Uterus (tissue), 4 donors: ENCODE results near the gene USP53. TPM values are rescaled to one million over a fixed set of nuclear protein-coding genes. Genes with fewer than 3 reads are reported as not detected.
A peak's percentile ranks its signal among the peaks of the same experiment; 100 is the strongest.

Experiments used
- DNase-seq, 2 donors: peaks; one replicate each; pipeline ENCODE4 v3.0.0-alpha.2; 2019 to 2020
- H3K27ac ChIP-seq, 2 donors: fragments of 200-600 bp; sonication (generic); 1 replicate in 1 of 2; 2 replicates in 1 of 2; pipeline ENCODE4 v1.5.1; 2016 to 2018
- H3K27me3 ChIP-seq, 2 donors: fragments of 200-600 bp; sonication (generic); one replicate each; pipeline ENCODE4 v1.5.1; 2018 to 2019; ENCODE audit warnings: control low read depth in 1 of 2
- H3K36me3 ChIP-seq, 2 donors: fragments of 200-600 bp; sonication (generic); one replicate each; pipeline ENCODE4 v1.5.1; 2019; ENCODE audit warnings: control low read depth in 1 of 2
- H3K4me1 ChIP-seq, 2 donors: fragments of 200-600 bp; sonication (generic); one replicate each; pipeline ENCODE4 v1.5.1; 2018 to 2019; ENCODE audit warnings: control low read depth in 1 of 2
- H3K4me3 ChIP-seq, 2 donors: fragments of 200-600 bp; sonication (generic); 1 replicate in 1 of 2; 2 replicates in 1 of 2; pipeline ENCODE4 v1.5.1; 2018 to 2019; ENCODE audit warnings: mild to moderate bottlenecking in 1 of 2
- H3K9me3 ChIP-seq, 2 donors: fragments of 200-600 bp; sonication (generic); one replicate each; pipeline ENCODE4 v1.5.1; 2019; ENCODE audit warnings: control low read depth in 1 of 2
- CTCF ChIP-seq, 4 experiments: fragments of 200-600 bp in 2 of 4; fragments of 450-650 bp in 2 of 4; sonication (generic) in 2 of 4; IDR thresholded peaks; one replicate each; pipeline ENCODE4 v1.5.1; 2016 to 2019; ENCODE audit warnings: antibody characterized with exemption in 4 of 4, mild to moderate bottlenecking in 2 of 4, moderate library complexity in 1 of 4
- POLR2A ChIP-seq, 2 donors: fragments of 450-650 bp; IDR thresholded peaks; one replicate each; pipeline ENCODE4 v1.6.1; 2016; ENCODE audit warnings: antibody characterized with exemption in 2 of 2, mild to moderate bottlenecking in 1 of 2, moderate library complexity in 1 of 2
- intact Hi-C: fragments of 100-400 bp; cut with DNase I; formaldehyde crosslinking; loops from one replicate; pipeline ENCODE4 v1.15.1; 2023; ENCODE audit warnings: low total_unique reads
- total RNA-seq, 4 donors: library from RNA; depleted of rRNA in 3 of 4; stranded (reverse); fragments of >200 nt in 3 of 4; gene quantifications; one replicate each; pipeline versions ENCODE4 v1.1.0 to v1.2.4, GENCODE V29; 2014 to 2023
- donor health status: DM: yes; HTN: yes; CAD: no.

USP53 gene
- total RNA-seq, 4 donors from 2014 or later = 29.5 to 156 (median 48.6) TPM

- no peak overlapping the region for H3K27ac ChIP-seq
- DNase-seq = no peak
- TF ChIP-seq CTCF (IDR thresholded peaks at IDR 0.05) (peak in 3 of 4 experiments; percentile 28 to 57 (median 35)), POLR2A (IDR thresholded peaks at IDR 0.05) (no peak)
- H3K27me3 ChIP-seq = no peaks in the 10 kb centered on the region
- no peaks in the 10 kb centered on the region for H3K9me3 ChIP-seq
- H3K36me3 ChIP-seq = no peaks in the 10 kb centered on the region
- H3K4me3 ChIP-seq = no peak overlapping the region
- intact Hi-C loops = loop anchor here (10.0 kb wide), 1 partner anchor 730 kb away; no protein-coding TSS in a partner anchor
- no peaks in the 10 kb centered on the region for H3K4me1 ChIP-seq
These were observed 101.8 kb downstream of the USP53 start for GRCh38 chr4:119314356-119314755.

GRCh38 chr4:119315036-119315435 lies 102.5 kb downstream of the USP53 start:
- Histone ChIP-seq H3K27me3 (no peaks in the 10 kb centered on the region), H3K27ac (no peak overlapping the region), H3K4me3 (no peak overlapping the region), H3K9me3 (no peaks in the 10 kb centered on the region), H3K4me1 (no peaks in the 10 kb centered on the region), H3K36me3 (no peaks in the 10 kb centered on the region)
- TF ChIP-seq CTCF (IDR thresholded peaks at IDR 0.05) = no peak
- TF ChIP-seq POLR2A (IDR thresholded peaks at IDR 0.05) = no peak
- intact Hi-C loops = loop anchor here (10.0 kb wide), 1 partner anchor 730 kb away; no protein-coding TSS in a partner anchor
- DNase-seq = no peak

- intact Hi-C loops = loop anchor here (10.0 kb wide), 1 partner anchor 727 kb away; no protein-coding TSS in a partner anchor
- H3K27ac ChIP-seq = no peak overlapping the region
These were observed 105.5 kb downstream of the USP53 start for GRCh38 chr4:119317990-119318389.

GRCh38 chr4:119321921-119322687 lies 109.6 kb downstream of the USP53 start, which contains the start of gene FABP2:
TSS of gene FABP2 (minus strand) at chr4:119322138. CDS start at chr4:119322102, 36 bp downstream.
- Histone ChIP-seq H3K9me3 (no peaks in the 10 kb centered on the region), H3K4me3 (no peak within 1 kb of the TSS), H3K27me3 (no peaks in the 10 kb centered on the region), H3K4me1 (no peaks in the 10 kb centered on the region), H3K36me3 (no peaks in the 10 kb centered on the region), H3K27ac (no peak within 1 kb of the TSS)
- DNase-seq = no peak
- intact Hi-C loops = no loop called here
- TF ChIP-seq POLR2A (IDR thresholded peaks at IDR 0.05) = no peak
- TF ChIP-seq CTCF (IDR thresholded peaks at IDR 0.05) = no peak

More at GRCh38 chr4:119317990-119318389, 105.5 kb downstream of the USP53 start:
- Histone ChIP-seq H3K27me3 (no peaks in the 10 kb centered on the region), H3K4me3 (no peak overlapping the region), H3K36me3 (no peaks in the 10 kb centered on the region), H3K4me1 (no peaks in the 10 kb centered on the region), H3K9me3 (no peaks in the 10 kb centered on the region)
- DNase-seq = no peak
- no peak for TF ChIP-seq CTCF (IDR thresholded peaks at IDR 0.05)

- Histone ChIP-seq H3K27ac (no peak overlapping the region), H3K27me3 (no peaks in the 10 kb centered on the region), H3K4me3 (no peak overlapping the region), H3K36me3 (no peaks in the 10 kb centered on the region), H3K9me3 (no peaks in the 10 kb centered on the region), H3K4me1 (no peaks in the 10 kb centered on the region)
- intact Hi-C loops = no loop called here
- TF ChIP-seq POLR2A (IDR thresholded peaks at IDR 0.05) = no peak
- TF ChIP-seq CTCF (IDR thresholded peaks at IDR 0.05) = no peak
- no peak for DNase-seq
These were observed 116.2 kb downstream of the USP53 start for GRCh38 chr4:119328695-119329094.
